NCI-H128 (cell line): Measurements from ENCODE around the gene MICAL2.

Source experiments
- DNase-seq: peaks from one replicate; lab custom pipeline; 2025; ENCODE audit not compliant: unreplicated experiment; lab: John Stamatoyannopoulos, UW

Gene MICAL2

DNA sequence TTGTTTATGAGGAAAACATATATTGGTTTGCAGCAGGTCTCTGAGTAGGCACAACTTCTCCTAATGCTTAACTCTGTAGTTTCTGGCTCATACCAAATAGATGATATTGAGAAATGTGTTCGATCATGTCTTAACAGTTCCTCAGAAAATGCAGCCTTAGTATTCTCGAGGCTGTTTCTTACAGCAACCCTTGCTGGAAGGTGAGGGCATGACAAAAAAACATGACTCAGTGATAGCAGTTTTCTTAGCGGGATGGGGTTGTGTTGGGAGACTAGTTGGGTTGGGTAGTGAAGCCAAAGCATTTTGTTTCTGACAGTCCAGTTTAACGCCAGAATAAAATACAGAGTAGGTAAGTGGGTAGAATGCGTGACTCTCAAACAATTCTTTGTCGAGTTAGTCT, 172.3 kb downstream of the MICAL2 start:
- DNase-seq: no peak

DNA sequence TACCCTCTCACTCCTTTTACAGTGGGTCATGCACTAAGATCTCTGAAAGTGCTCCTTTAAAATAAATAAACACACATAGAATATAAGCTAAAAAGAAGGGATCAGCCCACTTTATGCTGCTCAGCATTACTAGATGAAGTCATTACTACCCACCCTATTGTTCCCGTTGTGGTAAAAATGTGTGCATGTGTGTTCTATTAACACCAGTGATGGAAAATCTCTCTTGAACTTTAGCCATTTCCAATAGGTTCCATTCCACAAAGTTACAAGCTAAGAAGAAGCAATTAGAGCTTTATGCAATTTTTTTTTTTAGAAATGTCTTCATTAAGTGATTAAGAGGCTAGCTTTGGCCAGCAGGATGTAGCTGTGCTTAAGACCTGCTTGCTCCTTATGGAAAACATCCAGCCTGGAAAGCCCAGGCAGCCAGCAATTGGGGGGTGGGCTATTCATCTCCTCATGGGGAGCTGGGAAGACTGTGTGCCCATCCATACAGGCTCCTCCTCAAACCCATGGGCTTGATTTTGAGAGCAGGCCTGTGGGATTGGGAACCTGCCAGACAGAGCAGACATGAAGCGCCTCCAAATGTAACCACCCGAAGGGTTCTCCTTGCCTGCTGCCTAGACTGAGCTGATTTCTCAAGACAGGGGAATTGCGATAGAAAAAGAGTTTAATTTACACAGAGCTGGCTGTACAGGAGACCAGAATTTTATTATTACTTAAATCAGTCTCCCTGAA, 174.1 kb downstream of the MICAL2 start:
- DNase-seq: no peak

DNA sequence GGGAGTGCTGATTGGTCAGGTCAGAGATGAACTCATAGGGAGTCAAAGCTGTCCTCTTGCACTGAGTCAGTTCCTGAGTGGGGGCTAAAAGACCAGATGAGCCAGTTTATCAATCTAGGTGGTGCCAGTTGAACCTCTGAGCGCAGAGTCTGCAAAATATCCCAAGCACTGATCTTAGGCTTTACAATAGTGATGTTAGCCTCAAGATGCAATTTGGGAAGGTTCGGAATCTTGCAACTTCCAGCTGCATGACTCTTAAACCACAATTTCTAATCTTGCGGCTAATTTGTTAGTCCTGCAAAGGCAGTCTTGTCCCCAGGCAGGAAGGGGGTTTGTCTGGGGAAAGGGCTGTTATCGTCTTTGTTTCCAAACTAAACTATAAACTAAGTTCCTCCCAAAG, 174.7 kb downstream of the MICAL2 start:
- DNase-seq: no peak

DNA sequence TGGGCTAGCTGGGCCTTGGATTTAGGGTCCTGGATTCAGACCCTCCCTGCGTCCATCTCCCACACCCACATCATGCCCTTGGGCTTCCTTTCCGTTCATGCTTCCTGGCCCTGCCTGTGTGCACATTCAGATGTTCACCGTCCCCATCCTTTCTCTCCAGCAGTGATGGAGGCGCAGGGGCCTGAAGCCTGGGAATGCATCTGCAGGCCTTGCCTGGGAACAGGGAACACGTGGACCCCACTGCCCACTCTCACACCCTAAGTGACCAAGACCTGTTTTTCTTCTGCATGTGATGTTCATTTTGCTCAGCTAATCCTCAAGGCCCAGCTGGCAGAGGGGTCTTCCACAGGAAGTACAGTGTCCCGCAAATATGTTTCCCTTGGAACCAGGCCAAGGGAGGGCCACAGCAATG, 175.4 kb downstream of the MICAL2 start:
- DNase-seq: no peak

DNA sequence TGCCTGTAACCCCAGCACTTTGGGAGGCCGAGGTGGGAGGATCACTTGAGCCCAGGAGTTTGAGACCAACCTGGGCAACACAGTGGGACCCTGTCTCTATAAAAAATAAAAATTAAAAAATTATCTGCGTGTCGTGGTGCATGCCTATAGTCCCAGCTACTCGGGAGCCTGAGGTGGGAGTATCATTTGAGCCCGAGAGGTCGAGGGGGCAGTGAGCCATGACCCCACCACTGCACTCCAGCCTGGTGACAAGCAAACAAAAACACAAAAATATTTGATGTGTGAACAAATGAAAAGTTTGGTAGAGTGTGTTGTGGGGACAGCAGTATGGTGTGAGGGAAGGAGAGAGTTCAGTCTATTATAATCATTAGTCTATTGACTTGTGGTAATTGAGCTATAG, 176.2 kb downstream of the MICAL2 start:
- no peak for DNase-seq

DNA sequence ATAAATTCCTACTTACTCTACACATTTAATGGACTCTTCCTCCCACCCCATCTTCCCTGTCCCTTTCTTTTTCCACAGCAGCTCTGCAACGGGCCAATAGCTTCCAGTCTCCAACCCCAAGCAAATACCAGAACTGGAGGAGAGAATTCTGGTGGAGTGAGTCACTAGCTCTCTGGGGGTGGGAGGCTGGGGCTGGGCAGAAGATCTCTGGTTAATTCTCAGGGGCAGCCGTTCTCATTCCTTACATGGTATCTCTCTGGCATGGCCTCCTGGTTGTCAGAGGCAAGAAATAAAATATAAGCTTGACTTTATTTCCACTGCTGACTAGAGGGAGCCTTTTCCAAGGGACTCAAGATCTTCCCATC, 176.6 kb downstream of the MICAL2 start:
- DNase-seq: no peak

DNA sequence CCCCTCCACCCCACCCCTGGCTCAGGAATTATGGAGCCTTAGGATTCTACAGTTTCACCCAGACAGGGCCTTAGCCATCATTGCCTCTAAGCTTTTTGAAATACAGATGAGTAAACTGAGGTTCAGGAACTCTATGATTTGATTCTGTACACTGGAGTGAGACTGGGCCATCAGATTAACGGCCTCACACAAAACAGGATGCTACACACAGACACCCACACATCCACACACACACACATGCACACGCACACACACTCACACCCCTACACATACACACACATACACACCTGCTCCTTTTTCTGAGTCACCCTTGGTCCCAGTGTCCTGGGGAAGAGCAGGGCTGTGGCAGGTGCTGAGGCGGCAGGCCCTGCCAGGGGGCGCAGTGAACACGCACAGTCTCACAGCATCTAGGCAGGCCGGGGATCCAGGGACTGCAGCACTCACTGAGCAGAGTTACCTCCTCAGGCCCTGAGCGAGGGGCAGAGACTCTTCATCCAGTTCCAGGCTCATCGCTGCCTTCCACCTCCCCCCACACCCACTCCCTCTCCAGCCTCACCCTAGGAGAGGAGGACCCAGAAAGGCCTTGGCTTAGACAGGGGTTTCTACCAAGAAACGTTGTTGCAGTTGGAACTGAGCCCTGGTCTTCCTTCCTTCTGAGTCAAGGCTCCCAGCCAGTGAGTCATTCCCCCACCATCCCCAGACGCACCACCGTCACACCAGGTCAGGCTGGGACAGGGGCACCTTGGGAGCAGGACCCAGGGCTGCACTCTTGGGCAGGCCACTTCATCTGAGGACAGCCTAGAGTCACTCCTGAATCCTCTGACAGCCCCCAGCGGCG, 177.2 kb downstream of the MICAL2 start:
- DNase-seq: peak; percentile 33

DNA sequence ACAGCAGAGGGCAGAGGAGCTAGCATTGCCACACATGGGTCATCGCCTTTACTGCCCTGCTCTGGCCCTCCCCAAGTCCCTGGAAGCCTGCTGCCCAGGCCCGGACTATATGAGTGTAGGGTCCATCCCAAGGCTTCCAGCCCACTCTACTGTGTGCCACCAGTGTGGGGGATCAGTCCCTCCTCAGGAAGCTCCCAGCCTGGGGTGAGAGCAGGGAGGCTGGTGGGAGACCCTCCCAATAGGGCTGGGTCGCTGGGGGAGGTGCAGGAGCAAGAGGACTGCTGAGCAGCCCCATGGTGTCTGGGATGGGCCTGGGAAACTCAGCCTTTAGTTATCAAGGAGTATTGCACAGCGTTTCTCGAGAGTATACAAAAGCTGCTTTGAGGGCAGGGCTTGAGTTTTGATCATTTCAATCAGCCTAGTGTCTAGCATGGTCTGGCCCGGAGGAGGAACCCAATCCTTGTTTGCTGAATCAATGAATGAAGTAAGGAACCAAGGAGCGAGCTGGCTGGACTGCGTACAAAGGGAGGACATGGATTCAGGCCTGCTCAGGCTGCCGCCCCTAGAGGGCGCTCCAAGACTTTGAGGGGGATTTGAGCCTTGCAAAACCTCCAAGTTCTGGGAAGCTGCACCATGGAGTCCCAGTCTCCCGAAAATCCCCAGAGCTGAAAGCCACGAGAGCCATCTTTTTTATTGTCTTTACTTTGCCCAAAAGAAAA, 178.0 kb downstream of the MICAL2 start:
- DNase-seq: peak; percentile 97

DNA sequence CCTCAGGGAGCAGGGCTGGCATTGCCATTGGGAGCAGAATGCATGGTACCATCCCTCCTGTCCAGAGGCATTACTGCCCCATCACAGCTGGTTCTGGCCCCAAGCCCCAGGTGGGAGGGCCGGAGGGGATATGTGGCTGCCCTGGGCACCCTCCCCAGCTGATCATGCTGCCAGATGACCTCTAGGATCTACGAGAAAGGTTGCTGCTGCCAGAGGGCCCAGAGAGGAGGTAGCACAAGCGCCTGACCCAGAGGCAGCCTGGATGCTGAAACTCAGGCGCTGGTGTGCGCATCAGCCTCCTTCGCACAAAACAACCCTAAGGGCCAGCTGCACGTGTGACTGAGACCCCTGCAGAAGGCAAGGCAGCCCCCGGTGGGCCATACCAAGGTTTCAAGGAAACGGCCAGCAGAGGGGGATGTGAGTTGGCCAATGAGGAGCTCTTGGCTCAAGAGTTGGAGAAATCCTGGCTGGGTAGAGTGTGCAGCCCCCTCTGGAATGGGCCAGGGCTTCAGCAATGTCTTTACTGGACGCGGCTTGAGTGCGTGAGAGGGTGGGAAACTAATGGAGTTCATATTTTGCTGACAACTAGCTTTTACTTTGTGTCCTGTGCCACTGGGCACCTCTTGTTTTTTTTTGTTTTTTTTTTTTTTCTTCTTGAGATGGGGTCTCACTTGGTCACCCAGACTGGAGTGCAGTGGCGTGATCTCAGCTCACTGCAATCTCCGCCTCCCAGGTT, 178.7 kb downstream of the MICAL2 start:
- DNase-seq: no peak

DNA sequence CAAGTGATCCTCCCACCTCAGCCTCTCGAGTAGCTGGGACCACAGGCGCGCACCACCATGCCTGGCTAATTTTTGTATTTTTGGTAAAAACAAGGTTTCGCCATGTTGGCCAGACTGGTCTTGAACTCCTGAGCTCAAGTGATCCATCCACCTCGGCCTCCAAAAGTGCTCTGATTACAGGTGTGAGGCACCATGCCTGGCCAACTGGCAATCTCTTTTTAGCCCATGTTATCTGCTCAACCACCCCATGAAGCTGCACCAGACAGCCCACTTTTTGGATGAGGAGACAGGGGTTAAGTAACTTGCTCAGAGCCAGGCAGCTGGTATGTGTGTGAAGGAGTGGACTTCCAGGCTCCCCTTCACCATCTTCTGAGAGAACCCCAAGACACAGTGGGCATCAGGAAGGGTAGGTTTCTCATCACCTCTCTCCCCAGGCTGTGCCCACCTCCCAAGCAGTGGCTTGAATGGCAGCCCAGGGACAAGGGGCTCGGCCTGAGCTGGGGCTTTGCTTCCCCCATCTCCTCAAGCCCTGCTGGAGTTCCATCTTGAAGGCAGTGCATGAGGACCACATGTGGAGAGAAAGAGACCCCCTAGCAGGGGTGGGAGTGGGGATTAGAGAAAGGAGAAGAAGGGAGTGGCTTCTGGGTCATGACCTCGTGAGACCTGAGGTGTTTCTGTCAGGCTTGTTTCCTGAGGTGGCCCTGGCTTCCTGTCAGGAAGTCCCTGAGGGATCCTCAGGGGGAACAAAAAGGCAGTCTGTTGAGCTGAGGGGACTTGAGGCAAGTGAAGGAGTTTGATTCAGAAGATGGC, 179.5 kb downstream of the MICAL2 start:
- no peak for DNase-seq

DNA sequence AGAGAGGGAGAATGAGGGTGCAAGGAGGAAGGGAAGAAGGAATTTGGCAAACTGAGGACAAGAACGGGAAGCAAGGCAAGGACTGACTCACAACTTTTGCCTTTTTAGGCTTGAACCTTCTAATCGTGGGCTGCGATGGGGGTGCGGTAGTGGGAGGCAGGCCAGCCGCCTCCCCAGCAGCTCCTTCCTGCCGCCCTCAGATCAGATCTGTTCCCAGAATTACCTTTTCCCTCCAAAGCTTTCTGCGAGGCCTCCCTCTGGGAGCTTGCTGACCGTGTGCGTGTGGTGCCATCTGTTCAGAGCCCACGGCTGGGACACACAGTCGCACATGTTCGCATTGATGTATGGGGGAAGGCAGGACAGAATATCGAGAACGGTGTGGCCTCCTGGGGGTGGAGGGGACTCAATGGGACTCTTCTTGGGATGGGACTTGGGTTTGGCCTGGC, 180.1 kb downstream of the MICAL2 start:
- DNase-seq: no peak

DNA sequence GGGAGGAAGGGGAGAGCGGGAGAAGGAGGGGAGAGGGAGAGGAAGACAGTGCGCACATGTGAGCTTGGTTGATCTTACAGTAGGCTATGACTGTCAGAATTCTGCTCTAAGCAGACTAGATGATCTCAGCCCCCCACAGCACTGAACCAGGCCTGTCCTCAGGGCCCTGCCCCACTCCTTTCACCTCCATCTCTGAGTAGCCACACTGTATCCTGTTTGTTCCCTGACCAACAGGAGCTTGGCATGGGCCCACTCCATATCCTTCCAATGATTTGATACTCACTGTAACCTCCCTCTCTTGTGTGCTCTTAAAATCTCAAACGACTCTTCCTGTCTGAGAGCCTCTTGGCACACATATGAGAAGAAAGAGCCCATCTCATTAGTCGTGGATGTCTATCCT, 180.9 kb downstream of the MICAL2 start:
- no peak for DNase-seq

DNA sequence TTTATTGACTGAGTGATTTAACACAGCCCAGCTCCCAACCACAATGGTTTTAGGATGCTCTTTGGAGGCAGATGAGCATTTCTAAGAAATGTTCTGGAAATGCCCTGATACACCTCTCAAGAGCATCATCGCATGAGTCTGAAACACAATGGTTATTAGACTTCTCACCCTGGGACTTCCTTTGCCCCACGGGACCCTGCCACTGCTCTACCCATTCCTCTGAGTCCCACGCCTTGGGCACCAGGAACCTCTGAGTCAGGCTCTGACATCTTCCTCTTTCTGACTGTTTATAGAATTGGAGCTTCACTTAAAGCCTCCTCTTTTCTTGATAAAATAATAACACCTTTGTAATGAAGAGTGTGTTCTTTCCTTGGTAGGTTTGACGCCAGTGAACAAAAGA, 181.4 kb downstream of the MICAL2 start:
- DNase-seq: no peak

DNA sequence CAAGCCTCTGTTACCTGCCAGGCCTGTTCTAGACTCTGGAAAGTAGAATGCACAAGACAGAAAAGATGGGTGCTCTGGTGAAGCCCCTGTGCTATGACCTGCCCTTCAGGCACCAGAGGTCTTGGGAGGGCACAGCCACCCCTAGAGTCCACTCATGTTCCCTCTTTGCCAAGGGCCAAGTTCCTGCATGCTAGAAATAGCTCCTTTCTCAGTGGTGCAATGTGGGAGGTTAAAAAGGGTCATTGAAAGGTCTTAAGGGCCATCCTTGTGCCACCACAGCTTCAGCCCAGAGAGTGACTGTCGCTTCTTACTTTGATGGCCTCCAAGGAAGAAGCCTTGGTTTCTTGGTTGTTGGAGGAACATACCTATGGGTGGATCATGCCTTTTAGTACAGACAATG, 182.4 kb downstream of the MICAL2 start:
- no peak for DNase-seq

DNA sequence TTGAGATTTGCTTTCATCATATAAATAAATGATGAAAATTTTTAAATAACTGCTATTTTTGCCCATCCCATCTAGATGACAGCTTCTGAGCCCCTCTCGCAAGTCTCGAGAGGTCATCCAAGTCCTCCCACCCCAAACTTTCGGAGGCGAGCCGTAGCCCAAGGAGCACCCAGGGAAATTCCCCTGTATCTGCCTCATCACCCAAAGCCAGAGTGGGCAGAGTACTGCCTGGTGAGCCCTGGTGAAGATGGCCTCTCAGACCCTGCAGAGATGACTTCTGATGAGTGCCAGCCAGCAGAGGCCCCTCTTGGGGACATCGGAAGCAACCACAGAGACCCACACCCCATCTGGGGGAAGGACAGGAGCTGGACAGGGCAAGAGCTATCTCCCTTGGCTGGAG, 183.1 kb downstream of the MICAL2 start:
- DNase-seq: no peak

DNA sequence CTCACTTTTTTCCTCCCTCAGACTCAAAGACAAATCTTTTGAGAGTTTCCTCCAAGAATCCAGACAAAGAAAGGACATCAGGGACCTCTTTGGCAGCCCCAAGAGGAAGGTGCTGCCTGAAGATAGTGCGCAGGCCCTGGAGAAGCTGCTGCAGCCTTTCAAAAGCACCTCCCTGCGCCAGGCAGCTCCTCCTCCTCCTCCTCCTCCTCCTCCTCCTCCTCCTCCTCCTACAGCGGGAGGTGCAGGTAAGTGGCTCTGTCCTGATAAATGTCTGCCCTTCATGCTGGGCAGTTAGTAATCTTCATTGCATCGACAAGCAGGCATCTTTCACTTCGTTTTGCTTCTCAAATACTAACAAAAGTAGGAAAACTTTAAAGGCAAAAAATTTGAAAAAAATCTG, 184.2 kb downstream of the MICAL2 start:
- DNase-seq: no peak

DNA sequence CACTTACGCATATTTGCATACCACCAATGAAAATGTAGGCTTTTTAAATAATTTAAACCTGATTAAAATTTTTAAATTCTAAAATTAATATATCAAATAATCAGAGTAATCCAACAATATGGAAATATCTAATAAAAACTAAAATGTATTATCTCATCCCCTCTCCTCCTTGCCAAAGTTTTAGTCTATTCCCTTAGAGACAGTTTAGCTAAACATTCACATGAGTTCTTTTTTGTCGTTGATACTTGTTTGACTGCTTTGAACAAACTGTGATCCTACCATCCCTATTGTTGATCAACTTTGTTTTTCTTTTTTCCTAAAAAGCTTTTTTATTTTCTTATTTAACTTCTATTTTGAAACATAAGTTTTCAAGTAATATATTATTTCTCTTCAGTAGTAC, 185.6 kb downstream of the MICAL2 start:
- DNase-seq: no peak

DNA sequence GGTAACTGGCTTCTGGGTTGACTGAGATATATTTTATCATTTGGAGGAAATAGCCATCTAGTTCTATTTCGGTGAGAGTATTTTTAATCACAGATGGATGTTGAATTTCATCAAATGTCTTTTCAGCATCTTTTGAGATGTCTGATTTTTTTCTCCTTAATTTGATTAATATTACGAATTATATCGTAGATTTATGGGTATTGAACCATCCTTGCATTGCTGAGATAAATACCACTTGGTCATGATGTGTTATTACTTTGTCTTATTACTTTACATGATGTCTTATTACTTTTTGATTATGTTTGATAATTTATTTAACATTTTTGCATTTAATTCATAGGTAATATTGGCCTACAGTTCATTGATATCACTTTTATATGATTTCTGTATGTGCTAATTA, 188.2 kb downstream of the MICAL2 start:
- DNase-seq: no peak

DNA sequence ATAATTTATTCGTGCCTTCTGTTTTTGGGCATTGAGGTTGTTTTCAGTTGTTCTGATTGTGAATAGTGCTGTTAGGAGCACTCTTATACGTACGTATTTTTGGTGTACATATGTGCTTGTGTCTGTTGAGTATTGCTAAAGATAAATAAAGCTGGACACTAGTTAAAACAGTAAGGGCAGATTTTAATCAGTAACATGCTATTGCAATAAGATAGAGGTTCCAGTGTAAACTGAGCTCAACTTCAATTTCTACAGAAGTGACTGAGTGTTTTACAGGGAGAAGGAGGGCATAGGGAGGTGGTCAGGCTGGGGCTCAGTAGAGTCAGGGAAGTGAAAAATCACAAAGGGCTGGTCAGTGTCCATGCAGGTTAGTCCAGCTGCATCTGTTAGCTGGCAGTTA, 191.0 kb downstream of the MICAL2 start:
- no peak for DNase-seq

DNA sequence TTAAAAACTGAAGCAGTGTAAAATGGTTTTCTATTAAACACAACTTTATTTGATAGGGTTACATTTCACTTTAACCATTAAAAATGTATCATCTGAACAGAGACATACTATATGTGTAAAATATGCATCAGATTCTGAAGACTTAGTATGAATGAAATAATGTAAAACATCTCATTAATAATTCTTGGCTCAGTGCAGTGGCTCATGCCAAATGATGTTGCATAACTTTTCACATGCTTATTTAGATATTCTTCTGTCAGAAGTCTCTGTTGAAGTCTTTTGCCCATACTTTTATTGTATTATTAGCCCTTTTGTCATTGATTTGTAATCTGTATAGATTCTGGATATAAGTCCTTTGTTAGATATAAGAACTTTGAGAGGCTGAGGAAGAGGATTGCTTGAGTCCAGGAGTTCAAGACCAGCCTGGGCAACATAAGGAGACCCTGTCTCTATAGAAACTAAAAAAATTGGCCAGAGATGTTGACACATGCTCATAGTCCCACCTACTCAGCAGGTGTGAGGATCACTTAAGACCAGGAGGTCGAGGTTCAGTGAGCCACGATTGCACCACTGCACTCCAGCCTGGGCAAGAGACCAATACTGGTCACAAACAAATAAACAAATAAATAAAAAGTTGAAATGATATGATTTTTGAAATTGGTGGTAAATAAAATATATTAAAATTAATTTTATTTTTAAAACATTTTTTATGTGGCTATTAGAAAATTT, 193.2 kb downstream of the MICAL2 start:
- DNase-seq: no peak
